SKM-1 treated with dmso at 0.1 percent for 144 hours (cell line): ENCODE measurements around the gene ATXN7.
A peak's percentile ranks its signal among the peaks of the same experiment; 100 is the strongest.

Experiments
- DNase-seq: peaks from one replicate; lab custom pipeline; 2025; ENCODE audit not compliant: unreplicated experiment; lab: John Stamatoyannopoulos, UW

ATXN7 gene

GRCh38 chr3:63933459-63933858, 69.8 kb downstream of the ATXN7 start:
- DNase-seq: peak; percentile 53

GRCh38 chr3:63934041-63934866, 70.6 kb downstream of the ATXN7 start:
- peak; percentile 90 for DNase-seq

DNA sequence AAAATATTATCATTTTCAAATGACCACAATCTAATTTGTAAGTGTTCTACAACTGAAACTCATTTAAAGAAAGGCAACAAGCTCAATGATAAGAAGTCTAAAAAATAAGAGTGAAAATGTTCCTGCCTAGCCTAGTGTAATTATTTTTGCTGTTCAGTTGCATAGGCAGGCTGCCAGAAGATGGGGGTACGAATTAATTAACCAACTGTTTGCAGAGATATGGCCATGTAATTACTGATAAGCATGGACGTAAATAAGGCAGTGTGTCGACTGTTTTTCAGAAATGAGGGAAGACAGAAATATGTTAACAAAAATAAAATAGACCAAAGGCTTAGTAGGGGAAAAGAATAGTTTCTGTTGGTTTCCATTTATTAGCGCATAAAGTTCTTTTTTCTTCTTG, 73.3 kb downstream of the ATXN7 start:
- DNase-seq: no peak

GRCh38 chr3:63937661-63938651, 74.3 kb downstream of the ATXN7 start:
- peak; percentile 86 for DNase-seq

- DNase-seq: no peak
Observed at GRCh38 chr3:63940389-63940757, 76.7 kb downstream of the ATXN7 start.

DNA sequence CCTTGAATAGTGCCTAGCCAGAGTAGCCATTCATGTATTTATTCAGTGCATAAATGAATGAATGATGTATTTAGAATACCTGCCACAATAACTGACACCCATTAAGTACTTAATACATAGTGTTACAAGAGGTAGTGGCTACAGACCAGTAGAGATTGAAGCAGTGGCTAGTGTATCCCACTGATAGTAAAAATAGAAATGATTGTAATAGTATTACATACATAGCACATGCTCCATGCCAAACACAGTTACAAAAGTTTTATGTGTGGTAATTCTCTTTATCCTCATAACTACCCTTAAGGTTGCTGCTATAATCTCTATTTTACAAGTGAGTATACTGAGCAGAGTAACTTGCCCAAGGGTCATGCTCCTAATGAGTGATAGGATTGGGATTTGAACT, 78.9 kb downstream of the ATXN7 start:
- DNase-seq: no peak

- DNase-seq: no peak
Observed at GRCh38 chr3:63943678-63944077, 80.0 kb downstream of the ATXN7 start.

- no peak for DNase-seq
Observed at GRCh38 chr3:63945558-63946096, 82.0 kb downstream of the ATXN7 start.

DNA sequence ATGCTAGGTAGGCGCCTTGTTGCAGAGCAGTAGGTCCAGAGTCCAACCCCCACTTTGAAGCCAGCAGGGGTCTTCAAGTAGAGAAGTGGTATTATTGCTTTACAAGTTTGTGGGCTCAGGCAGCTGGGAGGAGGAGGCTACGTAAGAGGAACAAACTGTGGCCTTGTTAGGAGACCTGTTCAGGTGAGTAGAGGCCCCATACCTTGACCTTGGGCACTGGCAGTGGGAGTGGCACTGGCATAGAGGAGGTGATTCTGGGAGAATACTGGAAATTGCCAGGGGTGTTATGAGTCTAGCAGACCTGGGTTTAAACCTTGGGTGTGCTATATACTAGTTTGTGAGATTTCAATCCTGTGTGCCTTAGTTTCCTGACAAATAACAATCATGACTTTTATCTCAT, 83.1 kb downstream of the ATXN7 start:
- no peak for DNase-seq

GRCh38 chr3:63947594-63947993, 83.9 kb downstream of the ATXN7 start:
- DNase-seq: no peak

- DNase-seq: no peak
Observed at GRCh38 chr3:63949005-63949404, 85.3 kb downstream of the ATXN7 start.

DNA sequence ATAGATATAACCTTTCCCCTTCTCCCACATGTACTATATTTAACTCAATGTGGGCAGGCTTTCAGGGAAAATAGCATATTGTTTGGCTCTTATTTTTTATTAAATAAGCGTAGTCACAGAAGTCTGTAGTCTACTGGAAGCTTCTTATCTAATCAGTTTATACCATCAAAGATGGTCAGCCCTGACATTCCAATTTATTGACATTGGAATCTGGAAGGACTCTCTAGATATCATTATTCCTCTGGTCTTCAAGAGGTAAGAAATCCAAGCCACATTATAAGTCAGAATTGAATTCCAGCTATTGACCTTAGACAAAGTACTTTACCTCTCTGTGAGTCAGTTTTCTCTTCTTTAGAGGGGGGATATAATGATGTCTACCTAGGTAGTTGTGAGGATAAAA, 87.0 kb downstream of the ATXN7 start:
- no peak for DNase-seq

DNA sequence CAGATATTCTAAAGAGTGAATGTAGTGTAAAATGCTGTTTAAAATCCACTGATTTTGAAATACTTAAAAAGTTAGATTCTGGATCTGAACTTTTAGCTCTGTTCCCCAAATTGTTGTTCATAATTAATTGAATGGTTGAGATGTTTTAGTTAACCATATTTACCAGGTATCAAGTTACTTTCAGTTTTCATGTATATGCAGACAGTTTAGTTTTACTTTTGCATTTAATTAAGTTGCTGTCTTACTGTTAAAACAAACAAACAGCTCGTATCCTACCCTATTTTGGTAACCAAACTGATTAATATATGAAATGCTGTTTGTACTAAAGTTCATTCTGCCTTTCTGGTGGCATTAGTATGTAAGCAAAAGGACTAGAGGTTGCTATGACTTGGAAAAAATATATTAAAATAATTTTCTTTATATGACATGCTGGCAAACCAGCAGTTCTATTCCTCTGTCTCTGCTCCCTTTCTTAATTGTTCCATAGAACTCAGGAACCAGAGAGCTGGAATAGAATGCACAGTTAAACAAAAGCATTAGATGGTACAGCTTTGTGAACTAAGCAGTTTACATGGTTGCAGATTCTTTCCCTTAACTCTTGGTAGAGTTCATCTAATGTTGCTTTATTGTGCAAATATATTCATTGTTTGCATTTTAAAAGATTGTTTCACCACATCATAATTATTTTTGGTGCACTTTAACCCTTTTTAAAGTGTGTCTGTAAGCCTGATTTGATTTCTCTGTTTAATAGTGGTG, 88.0 kb downstream of the ATXN7 start:
- DNase-seq: no peak

DNA sequence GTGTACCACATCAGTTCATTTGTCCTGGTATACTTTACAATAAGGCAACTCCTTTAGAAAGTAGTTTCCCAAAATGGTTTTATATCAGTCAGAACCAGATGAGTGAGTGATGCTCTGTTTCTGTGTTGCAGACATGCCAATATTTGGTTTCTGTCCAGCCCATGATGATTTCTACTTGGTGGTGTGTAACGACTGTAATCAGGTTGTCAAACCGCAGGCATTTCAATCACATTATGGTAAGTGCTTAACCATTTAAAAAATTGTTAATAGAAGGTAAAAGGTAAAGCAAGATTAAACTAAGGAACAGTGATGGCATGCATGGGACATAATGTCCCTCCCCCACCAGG, 88.6 kb downstream of the ATXN7 start:
- DNase-seq: no peak

- no peak for DNase-seq
Observed at GRCh38 chr3:63954182-63954581, 90.5 kb downstream of the ATXN7 start.

GRCh38 chr3:63955036-63955650, 91.5 kb downstream of the ATXN7 start:
- DNase-seq: no peak

GRCh38 chr3:63955830-63956545, 92.3 kb downstream of the ATXN7 start:
- DNase-seq: no peak

DNA sequence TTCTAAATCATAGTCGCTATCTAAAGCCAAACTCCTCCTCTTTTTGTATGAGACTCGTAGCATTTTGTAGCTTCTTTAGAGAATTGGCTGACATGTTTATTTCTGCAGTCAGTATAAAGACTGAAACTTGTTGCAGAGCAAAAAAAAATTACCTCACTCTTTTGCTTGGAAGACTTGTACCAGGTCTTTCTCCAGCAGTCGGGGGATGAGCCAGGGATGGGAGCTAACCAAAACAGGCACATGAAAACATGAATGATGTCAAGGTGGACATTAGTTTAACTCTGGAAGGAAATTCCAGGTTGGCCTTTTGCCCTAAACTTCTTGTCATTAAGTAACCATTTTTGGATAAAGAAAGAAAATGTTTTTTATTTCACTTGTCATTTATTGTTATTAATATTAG, 95.5 kb downstream of the ATXN7 start:
- DNase-seq: no peak

GRCh38 chr3:63960048-63960711, 96.5 kb downstream of the ATXN7 start:
- no peak for DNase-seq
